CD4-positive, alpha-beta T cell treated with Interleukin-15 for 4 hours (primary cell): ENCODE data around the gene CHADL.
A peak's percentile ranks its signal among the peaks of the same experiment; 100 is the strongest.

Experiments
- DNase-seq: peaks from one replicate; pipeline ENCODE4 v3.0.0-alpha.2; 2020; ENCODE audit warnings: low spot score

CHADL gene

DNA sequence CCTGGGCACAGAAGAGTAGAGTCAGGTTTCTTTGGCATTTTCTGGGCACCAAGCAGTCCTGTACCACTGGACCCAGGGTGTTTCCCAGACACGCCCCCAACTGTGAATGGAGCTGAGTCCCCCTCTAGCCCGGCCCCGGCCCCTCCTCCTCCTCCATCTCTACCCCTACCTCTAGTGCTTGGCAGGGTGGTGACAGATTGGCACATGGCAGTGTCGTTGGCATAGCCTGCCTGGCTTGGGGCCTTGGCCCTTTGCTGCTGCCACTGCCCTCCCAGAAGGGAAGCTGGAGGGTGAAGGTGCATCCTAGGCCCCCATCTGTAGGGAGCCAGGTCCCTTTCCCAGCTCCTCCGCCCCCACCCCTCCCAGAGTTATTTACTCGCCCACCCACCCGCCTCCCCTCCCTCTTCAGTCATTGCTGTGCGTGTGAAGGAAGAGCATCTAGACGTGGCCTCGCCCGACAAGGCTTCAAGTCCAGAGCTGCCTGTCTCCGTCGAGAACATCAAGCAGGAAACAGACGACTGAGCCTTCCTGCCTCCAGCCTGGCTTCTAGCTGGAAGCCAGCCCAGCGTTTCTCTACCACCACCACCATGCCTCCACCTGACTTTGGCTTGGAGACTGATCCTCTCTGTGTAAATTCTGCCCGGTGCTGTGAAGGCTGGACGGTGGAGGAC lies 10.9 kb downstream of the CHADL start:
- no peak for DNase-seq

DNA sequence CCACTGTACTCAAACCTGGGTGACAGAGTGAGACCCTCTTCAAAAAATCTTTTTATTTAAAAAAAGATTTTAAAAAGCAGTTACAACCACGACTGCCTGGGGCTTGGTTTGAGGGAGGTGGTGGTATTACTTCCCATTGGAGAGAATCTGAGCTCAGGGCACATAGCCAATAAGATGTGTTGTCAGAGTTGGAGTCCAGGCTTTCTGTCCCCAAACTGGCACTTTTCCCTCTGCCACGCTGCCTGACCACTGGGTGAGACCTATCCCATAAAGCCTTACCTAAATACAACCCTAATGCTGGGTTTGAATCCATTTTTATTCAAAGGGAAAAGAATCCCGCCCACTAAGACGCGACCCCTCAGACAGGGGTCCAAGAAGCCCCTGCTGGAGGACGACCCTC lies 11.5 kb downstream of the CHADL start:
- no peak for DNase-seq

DNA sequence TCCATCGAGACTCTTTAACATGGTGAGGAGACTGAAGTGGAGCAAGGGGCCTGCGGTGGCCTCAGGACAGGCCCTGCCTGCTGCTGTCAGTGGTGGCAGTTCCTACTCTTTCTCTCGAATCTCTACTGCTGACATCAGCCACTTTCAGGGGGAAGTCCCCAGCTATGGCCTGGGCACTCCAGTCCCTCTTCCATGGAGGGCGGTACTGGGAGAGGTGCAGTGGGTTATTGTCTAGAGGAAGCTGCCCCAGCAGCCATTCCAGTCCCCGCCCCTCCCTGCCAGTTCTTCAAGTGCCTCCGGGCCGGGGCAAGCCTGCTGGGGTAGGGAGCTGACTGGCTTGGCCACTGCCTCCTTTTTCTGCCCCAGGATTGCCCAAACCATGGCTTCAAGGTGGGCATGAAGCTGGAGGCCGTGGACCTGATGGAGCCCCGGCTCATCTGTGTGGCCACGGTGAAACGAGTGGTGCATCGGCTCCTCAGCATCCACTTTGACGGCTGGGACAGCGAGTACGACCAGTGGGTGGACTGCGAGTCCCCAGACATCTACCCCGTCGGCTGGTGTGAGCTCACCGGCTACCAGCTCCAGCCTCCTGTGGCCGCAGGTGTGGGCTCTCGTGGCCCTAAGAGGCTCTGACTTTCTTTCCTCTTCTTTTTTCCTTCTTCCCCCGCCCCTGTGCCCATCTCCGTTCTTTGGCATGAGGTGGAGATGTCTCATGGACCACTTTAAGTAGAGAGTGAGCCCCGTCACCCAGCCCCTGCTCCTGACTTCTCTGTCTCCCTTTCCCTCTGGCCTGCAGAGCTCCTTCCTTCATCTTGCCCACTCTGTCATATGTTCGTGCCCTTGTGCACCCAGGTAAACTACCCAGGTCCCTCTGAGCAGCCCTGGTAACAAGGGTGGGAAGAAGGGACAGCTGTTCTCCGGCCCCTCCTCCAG lies 13.7 kb downstream of the CHADL start:
- no peak for DNase-seq

DNA sequence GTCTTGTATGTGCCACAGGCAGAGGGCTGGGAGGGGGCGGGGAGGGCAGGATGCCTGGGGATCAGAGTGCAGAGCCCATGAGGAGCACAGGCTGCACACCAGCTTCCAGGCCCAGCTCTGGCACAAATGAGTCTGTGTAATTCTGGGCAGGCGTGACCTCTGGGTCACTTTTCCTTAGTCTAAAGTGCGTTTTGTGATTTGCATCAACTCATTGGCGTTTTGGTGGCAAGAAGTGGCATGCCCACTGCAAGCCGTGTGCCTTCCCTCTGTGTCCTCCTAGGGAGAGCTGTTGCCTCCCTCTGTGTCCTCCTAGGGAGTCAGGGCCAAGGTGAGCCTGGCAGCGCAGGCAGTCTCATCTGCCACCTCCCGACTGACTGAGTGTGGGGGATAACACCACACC lies 17.2 kb downstream of the CHADL start:
- DNase-seq: no peak

DNA sequence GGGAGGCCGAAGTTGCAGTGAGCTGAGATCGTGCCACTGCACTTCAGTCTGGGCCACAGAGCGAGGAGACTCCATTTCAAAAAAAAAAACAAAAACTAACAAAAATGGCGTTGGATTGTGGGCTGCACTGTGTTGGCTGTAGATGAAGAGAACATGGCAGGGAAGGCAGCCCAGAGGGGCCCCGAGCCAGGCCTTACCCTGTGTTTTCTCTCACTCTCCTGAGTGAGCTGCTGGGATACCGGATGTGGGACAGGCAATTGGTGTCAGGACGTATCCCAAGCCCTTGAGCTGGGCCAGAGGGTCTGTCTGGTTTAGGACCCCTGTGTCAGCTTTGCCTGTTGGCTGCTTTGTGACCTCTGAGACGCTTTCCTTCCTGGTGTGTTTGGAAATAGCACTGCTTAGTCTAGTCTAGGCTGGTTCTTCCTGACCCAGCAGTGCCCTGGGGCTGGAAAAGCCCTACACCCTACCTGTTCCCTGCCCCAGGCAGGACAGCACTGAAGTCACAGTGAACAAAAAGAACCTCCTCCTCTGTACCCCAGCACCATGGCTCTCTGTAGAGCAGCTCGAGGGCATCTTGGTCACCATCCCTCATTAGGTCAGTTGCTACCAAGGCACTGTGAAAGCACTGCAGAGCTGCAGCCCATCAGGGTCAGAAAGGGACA lies 17.8 kb downstream of the CHADL start:
- DNase-seq: no peak

DNA sequence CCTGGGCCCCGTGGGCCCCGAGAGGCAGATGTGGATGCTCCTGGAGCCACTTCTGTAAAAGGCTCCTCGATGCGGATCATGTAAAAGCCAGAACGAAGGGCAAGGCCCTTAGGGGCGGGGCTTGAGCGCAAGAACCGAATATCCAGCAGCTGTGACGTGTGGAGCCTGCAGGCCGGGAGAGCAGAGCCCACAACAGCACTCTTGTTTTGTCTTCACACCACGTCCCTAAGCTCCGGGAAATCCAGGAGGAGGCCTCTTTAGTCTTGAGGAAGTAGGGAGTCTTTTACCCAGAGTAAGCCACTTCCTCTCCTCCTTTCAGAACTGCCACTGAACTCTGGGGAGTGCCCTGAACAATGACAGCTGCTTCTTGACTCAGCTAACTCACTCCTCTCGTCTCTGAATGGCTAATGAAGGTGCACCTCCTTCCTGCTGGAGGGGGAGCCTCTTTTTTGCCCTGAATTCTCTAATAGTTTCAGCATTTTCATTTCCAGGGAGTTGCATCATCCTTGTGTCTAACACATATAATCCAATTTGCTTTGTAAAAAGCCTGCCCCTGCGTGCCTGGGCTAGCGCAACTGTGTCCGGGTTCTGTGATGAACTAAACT lies 23.1 kb downstream of the CHADL start:
- DNase-seq: peak; percentile 29

DNA sequence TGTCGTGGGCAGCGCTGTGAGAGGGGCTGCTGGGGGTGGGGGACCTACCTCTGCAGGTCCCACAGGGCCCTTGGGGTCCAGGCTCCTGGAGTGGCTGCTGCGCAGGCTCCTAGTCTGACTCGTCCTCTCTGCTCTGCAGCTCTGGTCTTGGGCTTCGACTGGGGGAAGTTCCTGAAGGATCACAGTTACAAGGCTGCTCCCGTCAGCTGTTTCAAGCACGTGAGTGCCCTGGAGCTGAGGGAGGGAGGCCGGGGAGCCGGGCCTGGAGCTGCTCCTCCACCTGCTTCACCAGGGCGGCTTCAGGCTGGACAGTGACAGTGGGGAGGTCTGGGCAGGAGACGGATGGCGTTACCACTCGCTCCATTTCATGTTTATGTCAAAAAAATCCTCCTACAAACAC lies 23.7 kb downstream of the CHADL start:
- DNase-seq: no peak

DNA sequence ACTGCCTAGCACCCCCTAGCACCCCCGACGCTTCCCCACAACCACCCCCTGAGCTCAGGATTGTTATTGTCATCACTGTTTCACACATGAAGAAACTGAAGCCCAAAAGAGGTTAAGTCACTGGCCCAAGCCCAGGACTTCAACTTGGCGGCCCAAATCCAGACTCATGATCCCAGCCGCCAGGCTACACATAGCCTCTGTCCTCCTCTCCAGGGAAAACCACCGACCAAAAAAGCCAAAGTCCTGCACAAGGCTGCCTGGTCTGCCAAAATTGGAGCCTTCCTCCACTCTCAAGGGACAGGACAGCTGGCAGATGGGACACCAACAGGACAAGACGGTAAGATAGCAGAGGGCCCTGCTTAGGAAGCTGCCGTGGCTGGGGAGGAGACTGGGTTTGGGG lies 24.8 kb downstream of the CHADL start:
- no peak for DNase-seq

DNA sequence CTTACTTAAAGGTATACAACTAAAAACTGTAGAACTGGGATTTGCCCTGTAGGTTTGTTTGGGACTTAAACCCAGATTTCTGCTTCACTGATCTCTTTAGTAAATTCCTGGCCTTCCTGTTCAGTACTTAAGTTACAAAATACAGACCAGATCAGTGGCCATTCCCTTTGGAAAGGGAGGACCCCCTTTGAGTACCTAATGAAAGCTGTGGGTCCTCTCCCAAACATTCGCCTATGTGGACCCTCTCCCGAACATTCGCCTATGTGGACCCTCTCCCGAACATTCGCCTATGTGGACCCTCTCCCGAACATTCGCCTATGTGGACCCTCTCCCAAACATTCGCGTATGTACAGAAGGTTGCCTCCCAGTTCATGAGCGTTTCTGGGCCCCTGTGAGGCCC lies 25.3 kb downstream of the CHADL start:
- no peak for DNase-seq

DNA sequence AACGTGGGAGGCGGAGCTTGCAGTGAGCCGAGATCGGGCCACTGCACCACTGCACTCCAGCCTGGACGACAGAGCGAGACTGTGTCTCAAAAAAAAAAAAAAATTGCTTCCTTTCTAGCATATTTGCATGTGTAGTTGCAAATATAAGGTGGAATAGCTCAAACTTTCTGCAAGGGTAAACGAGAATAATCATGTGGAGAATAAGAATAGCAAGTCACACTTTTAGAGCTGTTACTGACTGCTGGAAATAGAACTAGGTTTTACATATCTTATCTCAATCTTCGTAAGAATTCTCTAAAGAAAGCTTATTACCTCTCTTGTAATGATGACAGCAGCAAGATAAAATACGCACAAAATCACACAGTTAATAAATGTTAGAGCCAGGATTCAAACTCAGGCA lies 34.0 kb downstream of the CHADL start:
- DNase-seq: no peak

DNA sequence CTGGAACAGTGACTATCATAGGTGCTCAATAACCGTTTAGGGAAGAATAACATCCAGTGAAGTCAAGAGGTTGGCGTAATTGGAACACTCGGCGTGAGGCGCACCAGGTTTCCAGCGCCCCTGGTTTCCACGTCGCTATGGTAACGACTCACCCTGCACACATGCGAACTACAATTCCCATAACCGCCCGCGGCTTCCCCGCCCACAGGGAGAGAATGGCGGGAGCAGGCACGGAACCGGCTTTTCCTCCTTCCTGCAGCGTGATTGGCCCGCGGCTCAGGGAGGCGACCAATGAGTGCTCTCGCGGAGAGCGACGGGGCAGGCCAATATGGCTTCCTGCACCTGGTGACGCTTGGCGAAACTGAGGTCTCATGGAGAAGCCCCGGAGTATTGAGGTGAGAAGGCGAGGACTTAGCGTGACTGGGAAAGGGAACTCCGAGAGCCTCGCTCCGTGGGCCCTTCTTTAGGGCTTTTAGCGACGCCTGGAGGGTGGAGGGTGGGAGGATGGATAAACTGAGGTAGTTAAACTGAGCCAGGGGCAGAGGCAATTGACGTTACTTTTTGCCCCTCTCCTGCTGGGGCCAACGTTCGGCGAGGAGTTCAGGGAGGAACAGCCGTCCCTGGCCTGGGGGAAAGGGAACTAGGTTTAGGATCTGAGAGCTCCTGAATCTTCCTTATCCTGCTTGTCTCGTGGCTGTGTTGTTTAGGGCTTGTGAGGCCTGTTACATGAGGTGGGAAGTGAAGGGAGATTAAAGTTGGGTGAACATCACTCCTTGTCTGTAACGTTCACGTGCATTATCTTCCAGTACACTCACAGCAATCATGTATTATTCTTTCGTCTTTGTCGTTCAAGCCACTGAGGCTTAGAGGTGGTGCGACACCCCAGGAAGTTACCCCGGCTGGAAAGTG lies 35.5 kb downstream of the CHADL start, which contains the start of gene L3MBTL2:
Gene L3MBTL2, plus strand, starts transcription at position 321 of the 909 bp plus-strand sequence. Its CDS starts 51 bp downstream, at position 372.
- peak; percentile 98 for DNase-seq

DNA sequence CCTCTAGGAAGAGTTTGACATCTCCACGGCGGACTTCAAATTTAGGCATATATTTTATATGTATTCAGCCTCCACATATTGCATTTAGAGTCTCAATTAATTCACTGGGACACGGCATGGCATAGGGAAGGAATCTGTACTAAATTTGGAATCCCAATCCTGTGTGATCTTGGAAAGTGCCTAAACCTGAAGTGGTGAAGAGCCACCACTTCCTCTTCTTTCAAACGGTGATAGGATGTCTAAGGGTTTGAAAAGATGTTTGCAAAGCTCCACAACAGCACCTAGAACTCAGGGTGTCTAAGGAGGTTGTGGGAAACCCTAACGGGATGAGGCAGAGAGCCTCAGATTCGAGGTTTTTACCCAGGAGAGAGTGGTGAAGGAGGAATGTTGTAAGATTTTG lies 36.7 kb downstream of the CHADL start:
- DNase-seq: no peak

DNA sequence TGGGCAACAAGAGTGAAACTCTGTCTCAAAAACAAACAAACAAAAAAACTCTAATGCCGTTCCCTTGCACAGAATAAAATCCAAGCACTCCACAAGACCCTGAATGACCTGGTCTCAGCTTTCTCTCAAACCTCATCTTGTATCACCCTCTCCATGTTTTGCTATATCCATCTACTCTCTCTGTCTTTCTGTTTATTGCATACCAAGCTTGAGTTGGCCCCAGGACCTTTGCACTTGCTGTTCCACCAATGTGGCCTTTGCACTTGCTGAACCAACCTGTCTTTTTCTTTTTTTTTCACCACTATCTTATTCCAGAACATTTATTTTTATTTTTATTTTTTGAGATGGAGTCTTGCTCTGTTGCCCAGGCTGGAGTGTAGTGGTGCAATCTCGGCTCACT lies 37.6 kb downstream of the CHADL start:
- DNase-seq: no peak

DNA sequence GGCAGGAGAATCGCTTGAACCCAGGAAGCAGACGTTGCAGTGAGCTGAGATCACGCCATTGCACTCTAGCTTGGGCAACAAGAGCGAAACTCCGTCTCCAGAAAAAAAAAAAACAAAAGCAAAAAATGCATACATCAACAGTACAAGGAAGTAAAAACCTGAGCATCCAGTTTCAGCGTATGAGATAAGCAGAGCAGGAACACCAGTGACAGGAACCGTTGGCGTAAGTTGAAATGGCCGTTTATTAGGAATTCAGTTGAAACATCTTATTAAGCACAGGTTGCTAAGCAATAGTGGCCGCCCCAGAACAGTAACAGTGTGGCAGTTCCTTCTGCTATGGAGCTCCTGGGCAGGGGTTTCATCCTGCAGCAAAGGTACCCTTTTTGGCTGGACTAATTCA lies 39.6 kb downstream of the CHADL start:
- DNase-seq: no peak

DNA sequence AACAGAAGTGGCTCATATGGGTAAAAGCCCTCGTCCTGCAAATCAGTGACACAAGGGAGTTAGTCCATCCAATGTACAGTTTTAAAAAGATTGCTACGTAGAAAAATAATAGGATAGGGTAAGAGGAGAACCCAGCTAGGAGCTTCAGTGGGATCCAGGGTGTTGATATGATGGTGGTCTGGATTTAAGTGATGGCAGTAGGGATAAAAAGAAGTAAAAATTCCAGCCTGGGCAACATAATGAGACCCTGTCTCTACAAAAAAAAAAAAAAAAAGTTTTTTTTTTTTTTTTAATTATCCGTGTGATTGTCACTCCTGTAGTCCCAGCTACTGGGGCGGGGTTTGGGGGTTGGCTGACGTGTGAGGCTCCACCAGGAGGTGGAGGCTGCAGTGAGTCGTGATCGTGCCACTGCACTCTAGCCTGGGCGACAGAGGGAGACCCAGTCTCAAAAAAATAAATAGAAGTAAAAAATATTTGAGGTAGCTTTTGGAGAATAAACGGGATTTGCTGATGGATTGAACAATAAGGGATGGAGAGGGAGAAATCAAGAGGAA lies 42.6 kb downstream of the CHADL start:
- peak; percentile 26 for DNase-seq

DNA sequence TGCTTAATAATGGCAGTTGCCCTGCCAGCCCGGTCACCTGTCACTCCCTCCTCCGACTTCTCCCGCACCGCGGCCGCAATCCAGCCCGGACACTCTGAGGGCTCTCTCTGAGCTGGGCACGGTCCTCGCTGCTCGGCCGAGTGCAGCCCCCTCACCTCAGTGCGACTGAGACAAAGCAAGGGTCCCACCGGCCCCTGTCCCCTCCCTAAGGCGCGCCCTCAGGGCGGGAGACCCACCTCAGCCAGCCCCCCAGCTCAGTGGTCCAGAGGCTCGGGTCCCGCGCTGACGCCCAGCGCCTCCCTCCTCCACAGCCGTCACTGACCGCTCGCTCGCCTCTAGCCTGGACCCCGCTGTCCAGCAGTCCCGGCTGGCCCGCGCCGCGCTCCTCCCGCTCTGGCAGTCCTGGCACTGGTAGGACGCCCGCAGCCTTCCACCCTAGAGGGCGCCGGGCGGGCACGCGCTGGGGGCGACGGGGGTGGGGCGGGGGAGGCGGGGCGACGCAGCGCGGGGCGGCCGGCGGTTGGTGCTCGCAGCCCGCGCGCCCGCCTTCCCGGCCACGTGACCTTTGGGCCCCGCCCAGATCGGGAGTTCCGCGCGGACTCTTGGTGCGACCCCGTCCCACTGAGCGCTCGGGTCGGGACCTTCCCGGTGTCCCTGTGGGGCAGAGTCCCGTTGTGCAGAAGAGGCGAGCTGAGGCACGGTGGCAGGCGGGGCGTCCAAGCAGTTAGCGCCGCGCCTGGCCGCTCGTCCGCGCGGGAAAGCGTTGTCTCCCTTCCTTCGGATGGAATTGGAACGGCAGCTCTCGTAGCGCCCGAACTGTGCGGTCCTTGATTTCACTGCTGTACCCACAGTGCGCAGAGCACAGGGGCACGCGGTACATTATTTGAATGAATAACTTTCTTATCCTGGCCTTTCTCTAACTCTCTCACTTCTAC lies 43.4 kb downstream of the CHADL start:
- DNase-seq: peak; percentile 74

DNA sequence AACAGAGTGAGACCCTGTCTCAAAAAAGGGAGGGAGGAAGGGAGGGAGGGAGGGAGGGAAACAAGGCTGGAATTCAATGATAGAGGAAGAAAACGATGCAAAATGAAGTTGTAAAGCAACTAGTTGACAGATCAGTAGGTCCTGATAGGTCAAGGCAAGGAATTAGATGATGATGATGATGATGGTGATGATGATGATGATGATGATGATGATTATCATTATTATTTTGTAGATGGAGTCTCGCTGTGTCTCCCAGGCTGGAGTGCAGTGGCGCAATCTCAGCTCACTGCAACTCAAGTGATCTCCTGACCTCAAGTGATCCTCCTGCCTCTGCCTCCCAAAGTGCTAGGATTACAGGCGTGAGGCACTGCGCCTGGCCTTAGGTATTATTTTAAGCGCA lies 46.9 kb downstream of the CHADL start:
- DNase-seq: no peak

DNA sequence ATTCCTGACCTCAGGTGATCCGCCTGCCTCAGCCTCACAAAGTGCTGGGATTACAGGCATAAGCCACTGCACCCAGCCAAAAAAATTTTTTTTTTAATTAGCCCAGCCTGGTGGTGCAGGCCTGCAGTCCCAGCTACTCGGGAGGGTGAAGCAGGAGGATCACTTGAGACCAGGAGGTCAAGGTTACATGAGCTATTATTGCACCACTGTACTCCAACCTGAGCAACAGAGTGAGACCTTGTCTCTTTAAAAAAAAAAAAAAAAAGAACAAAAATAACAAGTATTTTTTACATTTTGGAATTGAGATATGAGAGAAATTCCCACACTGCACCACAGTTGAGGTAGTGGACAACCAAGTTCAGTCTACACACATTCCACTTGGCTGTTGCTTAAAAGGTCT lies 49.3 kb downstream of the CHADL start:
- DNase-seq: no peak

DNA sequence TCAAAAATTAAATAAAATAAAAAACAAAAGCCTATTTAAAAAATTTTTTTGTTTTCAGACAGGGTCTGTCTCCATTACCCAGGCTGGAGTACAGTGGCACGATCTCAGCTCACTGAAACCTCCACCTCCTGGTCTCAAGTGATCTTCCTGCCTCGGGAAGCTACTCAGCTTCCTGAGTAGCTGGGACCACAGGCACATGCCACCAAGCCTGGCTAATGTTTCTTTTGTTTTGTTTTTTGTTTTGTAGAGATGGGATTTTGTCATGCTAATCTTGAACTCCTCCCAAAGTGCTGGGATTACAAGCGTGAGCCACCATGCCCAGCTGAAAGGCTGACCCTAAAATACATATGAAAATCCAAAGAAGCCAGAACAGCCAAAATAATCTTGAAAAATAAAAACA lies 56.1 kb downstream of the CHADL start:
- DNase-seq: no peak
